Calu3 (cell line): ENCODE results near the gene FAM180B. TPM values are rescaled to one million over a fixed set of nuclear protein-coding genes. Genes with fewer than 3 reads are reported as not detected.

Source experiments
- BruUV-seq: library from RNA; stranded (reverse); fragments of 400-500 nt; replicated peaks from 2 replicates; lab custom pipeline; 2021; lab: Mats Ljungman, UMichigan
- CTCF ChIA-PET: fragments of 300-600 bp; sonication (Branson Sonifier 250); formaldehyde crosslinking; loops from one replicate; lab custom pipeline; 2022; ENCODE audit warnings: antibody characterized with exemption; lab: Charles Lee
- DNase-seq: peaks from one replicate; pipeline ENCODE4 v3.0.0; 2022
- H3K27ac Mint-ChIP-seq: one replicate; pipeline ENCODE4 v1.8.0; 2022; ENCODE audit warnings: mixed read lengths; ENCODE audit not compliant: unreplicated experiment
- H3K27me3 Mint-ChIP-seq: one replicate; pipeline ENCODE4 v1.8.0; 2022; ENCODE audit warnings: mixed read lengths; ENCODE audit not compliant: unreplicated experiment
- H3K36me3 Mint-ChIP-seq: one replicate; pipeline ENCODE4 v1.8.0; 2022; ENCODE audit warnings: mild to moderate bottlenecking, moderate library complexity, mixed read lengths; ENCODE audit not compliant: insufficient read depth, unreplicated experiment
- H3K4me1 Mint-ChIP-seq: one replicate; pipeline ENCODE4 v1.8.0; 2022; ENCODE audit warnings: mild to moderate bottlenecking, low read depth, mixed read lengths; ENCODE audit not compliant: unreplicated experiment
- H3K4me3 Mint-ChIP-seq: one replicate; pipeline ENCODE4 v1.8.0; 2022; ENCODE audit warnings: mild to moderate bottlenecking, low read depth, moderate library complexity, mixed read lengths; ENCODE audit not compliant: unreplicated experiment
- H3K9me3 Mint-ChIP-seq: one replicate; pipeline ENCODE4 v1.8.0; 2022; ENCODE audit warnings: low read depth, mixed read lengths; ENCODE audit not compliant: unreplicated experiment
- intact Hi-C: fragments of 100-400 bp; cut with micrococcal nuclease; formaldehyde crosslinking; loops from one replicate; pipeline ENCODE4 v1.10.0; 2022; ENCODE audit not compliant: unreplicated experiment
- total RNA-seq: library from RNA; stranded (reverse); gene quantifications from 2 replicates; pipeline ENCODE4 v1.2.3, GENCODE V29; 2022
- TF ChIP-seq, protein P1 (sequence below): fragments of 200-600 bp; IDR thresholded peaks from one replicate; pipeline ENCODE4 v1.8.0; 2022; ENCODE audit warnings: antibody characterized with exemption; ENCODE audit not compliant: unreplicated experiment

The FAM180B gene
- total RNA-seq, 1 experiment from 2014 or later, result not detected

DNA sequence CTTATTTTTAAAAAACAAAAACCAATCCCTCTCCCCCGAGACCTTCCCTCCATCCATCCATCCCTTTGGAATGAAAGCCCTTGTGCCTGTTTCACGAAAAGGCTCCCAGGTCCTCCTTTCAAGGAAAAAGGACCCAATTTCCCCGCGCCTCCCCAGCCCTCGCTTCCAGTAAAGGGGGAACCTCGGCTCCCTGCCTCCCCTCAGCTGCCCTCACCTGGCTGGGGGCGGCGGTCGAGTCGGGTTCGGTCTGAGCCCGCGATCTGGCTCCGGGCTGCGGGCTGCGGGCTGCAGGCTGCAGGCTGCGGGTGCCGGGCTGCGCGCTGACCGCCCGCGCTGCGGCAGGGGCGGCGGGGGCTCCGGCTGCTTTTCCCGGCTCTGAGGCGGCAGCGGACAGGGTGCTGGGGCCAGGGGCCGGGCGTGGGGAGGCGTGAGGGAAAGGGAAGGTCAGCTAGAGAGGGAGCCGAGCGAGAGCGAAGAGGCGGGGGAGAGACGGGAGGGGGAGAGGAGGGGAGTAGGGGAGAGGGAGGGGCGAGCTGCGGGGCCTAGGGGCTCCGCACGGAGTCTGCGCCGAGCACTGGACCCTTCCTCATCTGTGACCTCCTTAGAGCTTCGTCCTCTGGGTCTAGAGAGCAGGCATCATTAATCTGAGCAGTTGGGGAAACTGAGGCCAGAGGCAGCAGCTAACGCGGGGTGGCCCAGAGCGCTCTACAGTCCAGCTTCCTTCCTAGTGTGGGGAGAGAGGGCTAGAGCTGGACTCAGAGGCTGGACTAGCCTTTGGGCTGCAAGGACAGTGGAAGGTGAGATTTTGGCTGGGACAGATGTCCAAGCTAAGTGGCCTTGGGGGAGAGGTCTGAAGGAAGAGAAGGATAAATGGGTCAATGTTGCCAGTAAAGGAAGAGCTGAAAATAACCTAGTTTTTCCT is 7.7 kb downstream of the FAM180B start, which contains the start of gene C1QTNF4:
Gene C1QTNF4, minus strand, starts transcription at position 478 of the 922 bp plus-strand sequence. CDS start 3,601 bp downstream, outside the sequence.
- intact Hi-C loops, result no loop called here
- no peaks in the 10 kb centered on the region for H3K9me3 Mint-ChIP-seq
- no peak for DNase-seq
- no peaks in the 10 kb centered on the region for H3K36me3 Mint-ChIP-seq
- BruUV-seq, result no TSS peak
- CTCF ChIA-PET, result no interaction called here
- H3K4me1 Mint-ChIP-seq, result no peaks in the 10 kb centered on the region
- H3K27ac Mint-ChIP-seq, result no peak within 1 kb of the TSS
- no peak within 1 kb of the TSS for H3K4me3 Mint-ChIP-seq
- TF ChIP-seq, protein P1, sequence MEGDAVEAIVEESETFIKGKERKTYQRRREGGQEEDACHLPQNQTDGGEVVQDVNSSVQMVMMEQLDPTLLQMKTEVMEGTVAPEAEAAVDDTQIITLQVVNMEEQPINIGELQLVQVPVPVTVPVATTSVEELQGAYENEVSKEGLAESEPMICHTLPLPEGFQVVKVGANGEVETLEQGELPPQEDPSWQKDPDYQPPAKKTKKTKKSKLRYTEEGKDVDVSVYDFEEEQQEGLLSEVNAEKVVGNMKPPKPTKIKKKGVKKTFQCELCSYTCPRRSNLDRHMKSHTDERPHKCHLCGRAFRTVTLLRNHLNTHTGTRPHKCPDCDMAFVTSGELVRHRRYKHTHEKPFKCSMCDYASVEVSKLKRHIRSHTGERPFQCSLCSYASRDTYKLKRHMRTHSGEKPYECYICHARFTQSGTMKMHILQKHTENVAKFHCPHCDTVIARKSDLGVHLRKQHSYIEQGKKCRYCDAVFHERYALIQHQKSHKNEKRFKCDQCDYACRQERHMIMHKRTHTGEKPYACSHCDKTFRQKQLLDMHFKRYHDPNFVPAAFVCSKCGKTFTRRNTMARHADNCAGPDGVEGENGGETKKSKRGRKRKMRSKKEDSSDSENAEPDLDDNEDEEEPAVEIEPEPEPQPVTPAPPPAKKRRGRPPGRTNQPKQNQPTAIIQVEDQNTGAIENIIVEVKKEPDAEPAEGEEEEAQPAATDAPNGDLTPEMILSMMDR, result no peak
- peaks cover 56% of the 10 kb centered on the region for H3K27me3 Mint-ChIP-seq

DNA sequence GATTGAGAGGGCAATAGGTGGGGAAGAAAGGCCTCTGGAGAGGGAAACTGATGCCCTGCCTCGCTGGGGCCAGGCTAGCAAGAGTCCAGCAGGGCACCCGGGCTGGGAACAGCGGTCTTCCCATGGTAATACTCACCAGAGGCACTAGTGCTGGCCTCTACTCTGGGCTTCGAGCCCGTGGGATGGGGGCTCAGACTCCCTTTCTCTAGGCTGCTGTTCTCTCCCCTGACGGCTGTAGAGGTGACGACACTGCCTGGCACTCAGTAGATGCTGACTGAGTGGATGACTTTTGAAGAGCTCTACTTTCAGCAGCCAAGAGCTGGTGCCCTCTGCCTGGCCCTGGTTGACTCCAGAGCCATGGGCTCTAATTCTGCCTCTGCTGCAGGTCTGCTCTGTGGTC is 8.6 kb downstream of the FAM180B start:
- CTCF ChIA-PET, result no interaction called here
- intact Hi-C loops, result no loop called here
- Mint-ChIP-seq H3K27ac (no peak overlapping the region), H3K9me3 (no peaks in the 10 kb centered on the region), H3K36me3 (no peaks in the 10 kb centered on the region), H3K4me3 (no peak overlapping the region), H3K27me3 (peaks cover 64% of the 10 kb centered on the region), H3K4me1 (no peaks in the 10 kb centered on the region)
- DNase-seq, result no peak
- TF ChIP-seq, protein P1, result no peak
- no TSS peak for BruUV-seq

DNA sequence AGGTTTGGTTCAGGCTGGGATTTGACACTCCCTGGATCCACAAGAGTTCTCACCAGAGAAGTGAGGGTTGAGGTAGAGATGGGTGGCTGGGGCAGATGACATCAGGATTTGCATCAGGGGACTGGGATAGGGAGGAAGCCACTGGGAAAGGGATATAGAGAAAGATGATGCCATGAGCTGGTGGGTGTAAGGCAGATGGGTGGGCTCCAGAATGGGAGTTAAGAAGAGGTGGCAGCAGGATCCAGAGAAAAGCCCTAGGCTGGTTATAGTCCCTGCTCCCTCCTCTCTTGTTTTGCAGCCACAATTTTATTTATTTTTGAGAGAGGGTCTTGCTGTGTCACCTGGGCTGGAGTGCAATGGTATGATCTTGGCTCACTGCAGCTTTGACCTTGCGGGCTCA is 9.5 kb downstream of the FAM180B start:
- intact Hi-C loops, result no loop called here
- Mint-ChIP-seq H3K4me1 (no peaks in the 10 kb centered on the region), H3K4me3 (no peak overlapping the region), H3K36me3 (no peaks in the 10 kb centered on the region), H3K27ac (no peak overlapping the region), H3K9me3 (no peaks in the 10 kb centered on the region), H3K27me3 (peaks cover 64% of the 10 kb centered on the region)
- BruUV-seq, result no TSS peak
- DNase-seq, result no peak
- CTCF ChIA-PET, result no interaction called here
- TF ChIP-seq, protein P1, result no peak

GRCh38 chr11:47599902-47600301 is 13.4 kb downstream of the FAM180B start:
- no peak for DNase-seq
- peaks cover 47% of the 10 kb centered on the region for H3K27me3 Mint-ChIP-seq
- TF ChIP-seq, protein P1, result no peak
- no peaks in the 10 kb centered on the region for H3K4me1 Mint-ChIP-seq
- H3K36me3 Mint-ChIP-seq, result no peaks in the 10 kb centered on the region
- intact Hi-C loops, result no loop called here
- H3K9me3 Mint-ChIP-seq, result no peaks in the 10 kb centered on the region
- CTCF ChIA-PET, result no interaction called here
- no peak overlapping the region for H3K27ac Mint-ChIP-seq
- no TSS peak for BruUV-seq
- no peak overlapping the region for H3K4me3 Mint-ChIP-seq
